Lung (tissue), 12 donors: ENCODE measurements around the gene AKT1S1. TPM values are rescaled to one million over a fixed set of nuclear protein-coding genes. Genes with fewer than 3 reads are reported as not detected.

ENCODE experiments used
- ATAC-seq: fragments of 200-7000 bp; cut with Tn5 transposase; one replicate; pipeline ENCODE4 v1.9.1; 2020; ENCODE audit warnings: moderate number of reproducible peaks; ENCODE audit not compliant: insufficient read depth, low FRiP score
- DNase-seq, 3 donors: peaks; one replicate each; pipeline ENCODE4 v3.0.0-alpha.2; 2013 to 2017
- H3K27ac ChIP-seq, 2 donors: one replicate each; pipeline ENCODE4 v1.5.1; 2013; ENCODE audit warnings: mild to moderate bottlenecking in 2 of 2, moderate library complexity in 2 of 2, control low read depth in 1 of 2, inconsistent platforms in 1 of 2, low read depth in 1 of 2, low read length in 1 of 2
- H3K27me3 ChIP-seq, 3 donors: one replicate each; pipeline ENCODE4 v1.5.1; 2013; ENCODE audit warnings: low read length in 2 of 3; ENCODE audit not compliant: control insufficient read depth in 3 of 3, insufficient read depth in 3 of 3
- H3K36me3 ChIP-seq, 4 donors: one replicate each; pipeline ENCODE4 v1.5.1; 2013; ENCODE audit warnings: low read length in 4 of 4, mild to moderate bottlenecking in 1 of 4, moderate library complexity in 1 of 4; ENCODE audit not compliant: control insufficient read depth in 4 of 4, insufficient read depth in 4 of 4
- H3K4me1 ChIP-seq, 5 donors: one replicate each; pipeline ENCODE4 v1.5.1; 2013; ENCODE audit warnings: low read length in 5 of 5, mild to moderate bottlenecking in 2 of 5, moderate library complexity in 1 of 5; ENCODE audit not compliant: control insufficient read depth in 5 of 5, insufficient read depth in 5 of 5
- H3K4me3 ChIP-seq: one replicate; pipeline ENCODE4 v1.5.1; 2013; ENCODE audit warnings: mild to moderate bottlenecking, control low read depth, moderate library complexity
- H3K9ac ChIP-seq, 2 donors: one replicate each; pipeline ENCODE4 v1.5.1; 2013; ENCODE audit warnings: low read length in 2 of 2, control low read depth in 1 of 2; ENCODE audit not compliant: insufficient read depth in 1 of 2
- H3K9me3 ChIP-seq, 4 donors: one replicate each; pipeline ENCODE4 v1.5.1; 2013; ENCODE audit warnings: low read length in 3 of 4, mild to moderate bottlenecking in 1 of 4, moderate library complexity in 1 of 4; ENCODE audit not compliant: control insufficient read depth in 4 of 4, insufficient read depth in 3 of 4
- CTCF ChIP-seq: IDR thresholded peaks from 2 replicates; pipeline ENCODE4 v1.5.1; 2012; ENCODE audit warnings: mild to moderate bottlenecking; ENCODE audit errors: control extremely low read depth, extremely low read depth
- WGBS, 2 donors: extraction: QIAGEN DNeasy Blood & Tissue Kit; methylation state at CpG; one replicate each; pipeline ENCODE4 v1.1.7; 2013; 5-methylcytosine and 5-hydroxymethylcytosine counted together
- polyA plus RNA-seq, 2 donors: library from polyadenylated mRNA; stranded (reverse); fragments of 200-250 nt; gene quantifications; one replicate each; pipeline ENCODE4 v1.2.1, GENCODE V29; 2013
- total RNA-seq, 2 donors: library from RNA; depleted of rRNA in 1 of 2; stranded (reverse); fragments of >200 nt in 1 of 2; gene quantifications; one replicate each; pipeline ENCODE4 v1.2.1, GENCODE V29; 2014 to 2021
- donor health status: control.
- donor health status: control.
- donor health status: Bipolar disorder and iron deficiency.
- donor health status: healthy.
- donor health status: DM: yes; HTN: yes; CAD: no.

The AKT1S1 gene
- total and polyA plus RNA-seq, 4 donors: 6.7 to 46.4 (median 35.9) TPM

- H3K9me3 ChIP-seq: no peaks in the 10 kb centered on the region
- H3K4me1 ChIP-seq: peaks cover 0 to 3% (median 0%) of the 10 kb centered on the region in 5 donors
- H3K9ac ChIP-seq: no peak overlapping the region
- ATAC-seq: peak; percentile 31
- peak overlapping the region in 1 of 2 donors; percentile 2 for H3K27ac ChIP-seq
- DNase-seq: peak in 1 of 3 donors; percentile 18
- no peak for TF ChIP-seq CTCF
- H3K27me3 ChIP-seq: no peaks in the 10 kb centered on the region
- WGBS, 2 donors: 56 to 57% methylated on average over 9 of the region's 9 CpGs
- no peak overlapping the region for H3K4me3 ChIP-seq
- H3K36me3 ChIP-seq: peaks cover 10 to 47% (median 38%) of the 10 kb centered on the region in 4 donors
Observed at GRCh38 chr19:49911381-49912145, 34.4 kb upstream of the AKT1S1 start.

- peaks cover 7 to 44% (median 33%) of the 10 kb centered on the region in 4 donors for H3K36me3 ChIP-seq
- H3K9me3 ChIP-seq: no peaks in the 10 kb centered on the region
- no peak overlapping the region for H3K4me3 ChIP-seq
- 97% methylated on average over 5 of the region's 5 CpGs for WGBS, 2 donors
- H3K27ac ChIP-seq: no peak overlapping the region
- H3K27me3 ChIP-seq: no peaks in the 10 kb centered on the region
- DNase-seq (no peak), ATAC-seq (no peak)
- no peak for TF ChIP-seq CTCF
- no peak overlapping the region for H3K9ac ChIP-seq
- peaks cover 0 to 3% (median 0%) of the 10 kb centered on the region in 5 donors for H3K4me1 ChIP-seq
Observed at GRCh38 chr19:49910179-49910578, 33.0 kb upstream of the AKT1S1 start.

GRCh38 chr19:49908480-49909420, 31.6 kb upstream of the AKT1S1 start:
- TF ChIP-seq CTCF: no peak
- Histone ChIP-seq H3K27me3 (no peaks in the 10 kb centered on the region), H3K4me3 (no peak overlapping the region), H3K9me3 (no peaks in the 10 kb centered on the region), H3K4me1 (peaks cover 0 to 3% (median 0%) of the 10 kb centered on the region in 5 donors), H3K9ac (no peak overlapping the region), H3K36me3 (peaks cover 7 to 41% (median 26%) of the 10 kb centered on the region in 4 donors), H3K27ac (no peak overlapping the region)
- ATAC-seq: no peak
- no peak for DNase-seq
- 96 to 97% methylated on average over 37 of the region's 37 CpGs for WGBS, 2 donors
